Measurements from ENCODE around the gene SLC44A4. TPM values are rescaled to one million over a fixed set of nuclear protein-coding genes. Genes with fewer than 3 reads are reported as not detected.

SLC44A4 gene
- total and polyA plus RNA-seq, 9 of the 15 experiments (the other 6 are each of a cell fraction or from before 2014, with no cell fraction given): 7.9 to 18.6 (median 11.2) TPM

- 0 out of 4 replicates have a peak, but pooled peaks of 1 of the 2 experiments have one; percentile 11 for TF ChIP-seq ZMIZ1 (IDR thresholded peaks at IDR 0.05; ENCODE audit: low read depth in 2 of 2, low read length in 2 of 2)
- no peak for TF ChIP-seq FOXK2 (conservative IDR thresholded peaks at IDR 0.05 in 1 of 2, IDR thresholded peaks at IDR 0.05 in 1 of 2; ENCODE audit: low read depth in 2 of 2)
- no peak for TF ChIP-seq DNMT1 (IDR thresholded peaks at IDR 0.05)
- TF ChIP-seq MTF1 (CRISPR knock-in tag; IDR thresholded peaks at IDR 0.05; ENCODE audit: borderline replicate concordance): no peak
- TF ChIP-seq ZBTB7A (IDR thresholded peaks at IDR 0.05; ENCODE audit: borderline replicate concordance, control insufficient read depth, low read depth, low read length): peak; percentile 73; the same call in 1 of the 2 replicates
- TF ChIP-seq SFPQ (IDR thresholded peaks at IDR 0.05; ENCODE audit: low read depth, low read length): no peak
- peak; percentile 33; the same call in 1 of the 2 replicates for TF ChIP-seq NR4A1 (CRISPR knock-in tag; IDR thresholded peaks at IDR 0.05)
- peak; percentile 82 for TF ChIP-seq NR4A1 (tag; IDR thresholded peaks at IDR 0.05)
- peak; percentile 41 to 50 for TF ChIP-seq RAD21 (CRISPR knock-in tag; conservative IDR thresholded peaks at IDR 0.05 in 1 of 2, IDR thresholded peaks at IDR 0.05 in 1 of 2)
- TF ChIP-seq RBFOX2 (IDR thresholded peaks at IDR 0.05; ENCODE audit: low read depth, low read length): peak; percentile 78
- no peak for TF ChIP-seq SLC30A9 (CRISPR knock-in tag; IDR thresholded peaks at IDR 0.05)
- peak in 1 of 2 experiments; percentile 88; a peak in 1 of 4 replicates for TF ChIP-seq TEAD1 (CRISPR knock-in tag; IDR thresholded peaks at IDR 0.05)
- peak; percentile 86 for TF ChIP-seq ZBTB9 (CRISPR knock-in tag; IDR thresholded peaks at IDR 0.05)
- TF ChIP-seq FOS (IDR thresholded peaks at IDR 0.05; ENCODE audit: extremely low read depth, insufficient read length): no peak
- TF ChIP-seq ZFPM2 (CRISPR knock-in tag; IDR thresholded peaks at IDR 0.05): no peak
- no peak for TF ChIP-seq PKNOX1 (IDR thresholded peaks at IDR 0.05)
These were observed 23.3 kb upstream of the SLC44A4 start, which contains the start of gene ZBTB12 (continued) for GRCh38 chr6:31901953-31902643.
